ENCODE results near the gene CSKMT. TPM values are rescaled to one million over a fixed set of nuclear protein-coding genes. Genes with fewer than 3 reads are reported as not detected.
A peak's percentile ranks its signal among the peaks of the same experiment; 100 is the strongest.

CSKMT gene
- total RNA-seq, 1 donor: 10.8 TPM

- no peak overlapping the region for H3K4me3 ChIP-seq (ENCODE audit: low read depth, low read length)
- no peak for DNase-seq (ENCODE audit: low read depth)
- TF ChIP-seq CTCF (IDR thresholded peaks at IDR 0.05; ENCODE audit: insufficient read depth, low read length): peak; percentile 13
Measured at GRCh38 chr11:62627713-62628112, 37.4 kb upstream of the CSKMT start.

GRCh38 chr11:62632492-62632891 is 32.6 kb upstream of the CSKMT start:
- no peak overlapping the region for H3K4me3 ChIP-seq (ENCODE audit: low read depth, low read length)
- no peak for DNase-seq (ENCODE audit: low read depth)
- TF ChIP-seq CTCF (IDR thresholded peaks at IDR 0.05; ENCODE audit: insufficient read depth, low read length): no peak

- no peak overlapping the region for H3K4me3 ChIP-seq (ENCODE audit: low read depth, low read length)
- DNase-seq (ENCODE audit: low read depth): no peak
- no peak for TF ChIP-seq CTCF (IDR thresholded peaks at IDR 0.05; ENCODE audit: insufficient read depth, low read length)
Measured at GRCh38 chr11:62644220-62644619, 20.9 kb upstream of the CSKMT start.

- no peak for TF ChIP-seq CTCF (IDR thresholded peaks at IDR 0.05; ENCODE audit: insufficient read depth, low read length)
- DNase-seq (ENCODE audit: low read depth): no peak
- H3K4me3 ChIP-seq (ENCODE audit: low read depth, low read length): peak overlapping the region; percentile 93
Measured at GRCh38 chr11:62645671-62645945, 19.5 kb upstream of the CSKMT start.

GRCh38 chr11:62645946-62646824 is 18.9 kb upstream of the CSKMT start, which contains the start of gene GANAB:
GANAB (minus strand) TSS chr11:62646613; CDS start chr11:62646599, 14 bp downstream.
- peak within 1 kb of the TSS; percentile 93 for H3K4me3 ChIP-seq (ENCODE audit: low read depth, low read length)
- TF ChIP-seq CTCF (IDR thresholded peaks at IDR 0.05; ENCODE audit: insufficient read depth, low read length): no peak
- DNase-seq (ENCODE audit: low read depth): peak; percentile 96

GRCh38 chr11:62646825-62647608 is 18.1 kb upstream of the CSKMT start:
- no peak for DNase-seq (ENCODE audit: low read depth)
- no peak for TF ChIP-seq CTCF (IDR thresholded peaks at IDR 0.05; ENCODE audit: insufficient read depth, low read length)
- H3K4me3 ChIP-seq (ENCODE audit: low read depth, low read length): peak overlapping the region; percentile 32
